Measurements from ENCODE around the gene BARX2.
"Not testable (repeated sequence)": the region's sequence is repeated elsewhere in the genome, so short reads cannot be mapped to it uniquely, and the experiment has no call there.

- not testable (repeated sequence) for TF ChIP-seq POLR2A (IDR thresholded peaks at IDR 0.05)
- TF ChIP-seq, protein P1, sequence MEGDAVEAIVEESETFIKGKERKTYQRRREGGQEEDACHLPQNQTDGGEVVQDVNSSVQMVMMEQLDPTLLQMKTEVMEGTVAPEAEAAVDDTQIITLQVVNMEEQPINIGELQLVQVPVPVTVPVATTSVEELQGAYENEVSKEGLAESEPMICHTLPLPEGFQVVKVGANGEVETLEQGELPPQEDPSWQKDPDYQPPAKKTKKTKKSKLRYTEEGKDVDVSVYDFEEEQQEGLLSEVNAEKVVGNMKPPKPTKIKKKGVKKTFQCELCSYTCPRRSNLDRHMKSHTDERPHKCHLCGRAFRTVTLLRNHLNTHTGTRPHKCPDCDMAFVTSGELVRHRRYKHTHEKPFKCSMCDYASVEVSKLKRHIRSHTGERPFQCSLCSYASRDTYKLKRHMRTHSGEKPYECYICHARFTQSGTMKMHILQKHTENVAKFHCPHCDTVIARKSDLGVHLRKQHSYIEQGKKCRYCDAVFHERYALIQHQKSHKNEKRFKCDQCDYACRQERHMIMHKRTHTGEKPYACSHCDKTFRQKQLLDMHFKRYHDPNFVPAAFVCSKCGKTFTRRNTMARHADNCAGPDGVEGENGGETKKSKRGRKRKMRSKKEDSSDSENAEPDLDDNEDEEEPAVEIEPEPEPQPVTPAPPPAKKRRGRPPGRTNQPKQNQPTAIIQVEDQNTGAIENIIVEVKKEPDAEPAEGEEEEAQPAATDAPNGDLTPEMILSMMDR (IDR thresholded peaks at IDR 0.05), result not testable (repeated sequence)
These were observed 31.2 kb upstream of the BARX2 start for GRCh38 chr11:129344301-129344940.
